SK-N-MC (cell line): ENCODE results near the gene CEMP1.

Source experiments
- EZH2 ChIP-seq: fragments of 200-600 bp; sonication (generic); IDR thresholded peaks from one replicate; pipeline ENCODE4 v1.6.1; 2017; ENCODE audit warnings: antibody characterized with exemption
- FOXP2 ChIP-seq: optimal IDR thresholded peaks from 2 replicates; pipeline ENCODE3; 2011; ENCODE audit warnings: mild to moderate bottlenecking, moderate library complexity; ENCODE audit not compliant: insufficient read depth; ENCODE audit errors: extremely low read length, control extremely low read depth
- POLR2AphosphoS5 ChIP-seq: IDR thresholded peaks from 2 replicates; pipeline ENCODE4 v1.6.1; 2012; ENCODE audit warnings: mild to moderate bottlenecking, low read depth, low read length, borderline replicate concordance

GRCh38 chr16:2497695-2498484 is 33.3 kb downstream of the CEMP1 start:
- TF ChIP-seq EZH2 (no peak), POLR2AphosphoS5 (no peak), FOXP2 (no peak)
